ENCODE data around the gene SSBP3.

DNA sequence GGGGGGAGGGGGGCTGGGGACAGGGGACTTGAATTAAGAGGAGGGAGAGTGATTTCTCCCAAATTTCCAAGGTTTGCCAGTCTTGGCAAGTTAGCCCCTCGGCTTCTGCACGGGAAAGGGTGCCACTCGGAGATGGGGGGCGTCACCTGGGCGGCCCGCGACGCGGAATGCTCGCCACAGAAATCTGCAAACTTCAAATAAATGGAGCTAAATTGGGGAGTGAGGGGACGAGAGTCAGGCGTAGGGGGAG lies 885 bp upstream of the SSBP3 start:
- TF ChIP-seq CTCF (IDR thresholded peaks at IDR 0.05) (no peak), POLR2AphosphoS5 (IDR thresholded peaks at IDR 0.05; ENCODE audit: low read depth, low read length) (no peak), EP300 (IDR thresholded peaks at IDR 0.05; ENCODE audit: borderline replicate concordance in 1 of 2, low read depth in 1 of 2, low read length in 1 of 2) (no peak), RAD21 (IDR thresholded peaks at IDR 0.05; ENCODE audit: low read length) (no peak), USF2 (IDR thresholded peaks at IDR 0.05; ENCODE audit: borderline replicate concordance, low read depth, low read length) (no peak)
